Coronary artery (tissue), 2 donors: ENCODE data around the gene RBM6.

Experiments
- DNase-seq: peaks from one replicate; pipeline ENCODE4 v3.0.0-alpha.2; 2017; ENCODE audit warnings: low spot score
- H3K27ac ChIP-seq, 2 donors: fragments of 200-600 bp; sonication (generic); one replicate each; pipeline ENCODE4 v1.5.1; 2016 to 2019
- H3K4me3 ChIP-seq: fragments of 200-600 bp; sonication (generic); 2 replicates; pipeline ENCODE4 v1.5.1; 2016; ENCODE audit warnings: mild to moderate bottlenecking, moderate library complexity
- CTCF ChIP-seq: fragments of 200-600 bp; sonication (generic); IDR thresholded peaks from one replicate; pipeline ENCODE4 v1.5.1; 2019; ENCODE audit warnings: antibody characterized with exemption

RBM6 gene

GRCh38 chr3:50112462-50112861, 172.5 kb downstream of the RBM6 start:
- H3K27ac ChIP-seq: no peak overlapping the region
- DNase-seq: no peak
- H3K4me3 ChIP-seq: no peak overlapping the region
- no peak for TF ChIP-seq CTCF

GRCh38 chr3:50117120-50117519, 177.2 kb downstream of the RBM6 start:
- H3K4me3 ChIP-seq: no peak overlapping the region
- H3K27ac ChIP-seq: no peak overlapping the region
- TF ChIP-seq CTCF: no peak
- DNase-seq: no peak

- H3K27ac ChIP-seq: no peak overlapping the region
- no peak for DNase-seq
- TF ChIP-seq CTCF: no peak
- no peak overlapping the region for H3K4me3 ChIP-seq
Measured at GRCh38 chr3:50118237-50118636, 178.3 kb downstream of the RBM6 start.

GRCh38 chr3:50119786-50120185, 179.8 kb downstream of the RBM6 start:
- Histone ChIP-seq H3K27ac (no peak overlapping the region), H3K4me3 (no peak overlapping the region)
- DNase-seq: no peak
- TF ChIP-seq CTCF: no peak

- no peak for TF ChIP-seq CTCF
- Histone ChIP-seq H3K27ac (no peak overlapping the region), H3K4me3 (no peak overlapping the region)
- DNase-seq: no peak
Measured at GRCh38 chr3:50120364-50121071, 180.6 kb downstream of the RBM6 start.

GRCh38 chr3:50121072-50122032, 181.4 kb downstream of the RBM6 start:
- peak overlapping the region in 1 of 2 donors; percentile 23 for H3K27ac ChIP-seq
- no peak for DNase-seq
- peak; percentile 87 for TF ChIP-seq CTCF
- no peak overlapping the region for H3K4me3 ChIP-seq
